ENCODE data around the gene TWF2. TPM values are rescaled to one million over a fixed set of nuclear protein-coding genes. Genes with fewer than 3 reads are reported as not detected.

TWF2 gene
- total and polyA plus RNA-seq, 2 of the 4 experiments (the other 2 are of a cell fraction) = 111 to 145 TPM

GRCh38 chr3:52256159-52256558, 17.2 kb upstream of the TWF2 start:
- no peak overlapping the region for H2AK9ac ChIP-seq (replicated peaks; ENCODE audit: low read depth, low read length, poor library complexity)
- in situ Hi-C loops (cut with MboI; ENCODE audit: low sequenced_read_pairs) = no loop called here
- no peak overlapping the region for H2AK5ac ChIP-seq (ENCODE audit: low read depth, low read length)
- DNase-seq (no peak), ATAC-seq (ENCODE audit: low read depth) (no peak)
- dilution Hi-C loops (cut with HindIII; ENCODE audit: low sequenced_read_pairs, unreplicated experiment) = no loop called here
- H2AFZ ChIP-seq (replicated peaks; ENCODE audit: low read length, poor library complexity) = no peak overlapping the region
- TF ChIP-seq, protein P1, sequence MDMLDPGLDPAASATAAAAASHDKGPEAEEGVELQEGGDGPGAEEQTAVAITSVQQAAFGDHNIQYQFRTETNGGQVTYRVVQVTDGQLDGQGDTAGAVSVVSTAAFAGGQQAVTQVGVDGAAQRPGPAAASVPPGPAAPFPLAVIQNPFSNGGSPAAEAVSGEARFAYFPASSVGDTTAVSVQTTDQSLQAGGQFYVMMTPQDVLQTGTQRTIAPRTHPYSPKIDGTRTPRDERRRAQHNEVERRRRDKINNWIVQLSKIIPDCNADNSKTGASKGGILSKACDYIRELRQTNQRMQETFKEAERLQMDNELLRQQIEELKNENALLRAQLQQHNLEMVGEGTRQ (IDR thresholded peaks at IDR 0.05; ENCODE audit: low read depth, low read length) = no peak
- TF ChIP-seq, protein P2, sequence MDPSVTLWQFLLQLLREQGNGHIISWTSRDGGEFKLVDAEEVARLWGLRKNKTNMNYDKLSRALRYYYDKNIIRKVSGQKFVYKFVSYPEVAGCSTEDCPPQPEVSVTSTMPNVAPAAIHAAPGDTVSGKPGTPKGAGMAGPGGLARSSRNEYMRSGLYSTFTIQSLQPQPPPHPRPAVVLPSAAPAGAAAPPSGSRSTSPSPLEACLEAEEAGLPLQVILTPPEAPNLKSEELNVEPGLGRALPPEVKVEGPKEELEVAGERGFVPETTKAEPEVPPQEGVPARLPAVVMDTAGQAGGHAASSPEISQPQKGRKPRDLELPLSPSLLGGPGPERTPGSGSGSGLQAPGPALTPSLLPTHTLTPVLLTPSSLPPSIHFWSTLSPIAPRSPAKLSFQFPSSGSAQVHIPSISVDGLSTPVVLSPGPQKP (IDR thresholded peaks at IDR 0.05; ENCODE audit: borderline replicate concordance, low read depth, low read length) = no peak
- TF ChIP-seq POLR2A (IDR thresholded peaks at IDR 0.05; ENCODE audit: low read depth, low read length) (no peak), MAFK (IDR thresholded peaks at IDR 0.05; ENCODE audit: low read depth, low read length) (no peak), MAZ (IDR thresholded peaks at IDR 0.05; ENCODE audit: borderline replicate concordance, low read depth, low read length) (no peak), MXI1 (IDR thresholded peaks at IDR 0.05; ENCODE audit: borderline replicate concordance, low read depth, low read length) (no peak), RAD21 (IDR thresholded peaks at IDR 0.05; ENCODE audit: low read length) (no peak), RFX5 (IDR thresholded peaks at IDR 0.05; ENCODE audit: low read depth, low read length) (no peak), CHD1 (IDR thresholded peaks at IDR 0.05; ENCODE audit: low read depth, low read length) (no peak), BHLHE40 (IDR thresholded peaks at IDR 0.05; ENCODE audit: low read depth, low read length) (no peak)
- H3K14ac ChIP-seq (replicated peaks; ENCODE audit: low read depth, low read length) = no peak overlapping the region
- no peak overlapping the region for H3K4ac ChIP-seq (ENCODE audit: low read depth, low read length)
- H3K18ac ChIP-seq (ENCODE audit: low read depth, low read length) = no peak overlapping the region
- intact Hi-C loops (cut with micrococcal nuclease) = no loop called here
- H3K4me1 ChIP-seq (ENCODE audit: control insufficient read depth, insufficient read depth, low read length) = 0 out of 2 replicates have a peak, but pooled peaks cover 2% of the 10 kb centered on the region
- no peak overlapping the region for H3K9ac ChIP-seq (ENCODE audit: low read depth, low read length)
- H2BK15ac ChIP-seq (ENCODE audit: low read depth, low read length) = no peak overlapping the region
- H3K27ac ChIP-seq (ENCODE audit: insufficient read depth, low read length) = no peak overlapping the region
- WGBS, 2 experiments (ENCODE audit: extremely low coverage in 2 of 2, insufficient read length in 1 of 2) = no CpG with 5 or more reads among the region's 3 CpGs
- H2BK20ac ChIP-seq (ENCODE audit: low read depth, low read length) = no peak overlapping the region
- ChIA-PET POLR2A (ENCODE audit: unreplicated experiment) (interaction anchor here (0.5 kb wide), 1 partner anchor 1993 kb away, joined by 4 read pairs; no protein-coding TSS in a partner anchor), CTCF (interaction anchor here (0.6 to 1.1 kb wide), 2 partner anchors 12 to 37 kb away, joined by 3 to 6 read pairs; no protein-coding TSS in a partner anchor)
- H3K36me3 ChIP-seq (ENCODE audit: control insufficient read depth, insufficient read depth, low read length) = peaks cover 59% of the 10 kb centered on the region
- H2BK120ac ChIP-seq (ENCODE audit: low read depth, low read length) = no peak overlapping the region
- no peak overlapping the region for H2BK5ac ChIP-seq (ENCODE audit: low read depth, low read length, poor library complexity, severe bottlenecking)
- no peak overlapping the region for H4K91ac ChIP-seq (ENCODE audit: insufficient read depth, low read depth, low read length)
- no peak overlapping the region for H4K5ac ChIP-seq (ENCODE audit: low read depth, low read length)
- H3K79me1 ChIP-seq (ENCODE audit: low read depth in 1 of 2, low read length in 2 of 2) = peaks cover 12 to 56% of the 10 kb centered on the region in 2 experiments
- H3K56ac ChIP-seq (ENCODE audit: extremely low read depth, insufficient read depth, low read length) = no peak overlapping the region
- H4K20me1 ChIP-seq (ENCODE audit: insufficient read depth, low read length) = peaks cover 23% of the 10 kb centered on the region
- no peaks in the 10 kb centered on the region for H3K27me3 ChIP-seq (ENCODE audit: control insufficient read depth, insufficient read depth, low read length)
- H4K8ac ChIP-seq (ENCODE audit: low read depth in 2 of 2, low read length in 2 of 2) = no peak overlapping the region
- no peak overlapping the region for H3K4me3 ChIP-seq (ENCODE audit: insufficient read depth, low read depth, low read length)
- no peaks in the 10 kb centered on the region for H3K9me3 ChIP-seq (ENCODE audit: control insufficient read depth, insufficient read depth, low read length)
- no TSS peak for BruUV-seq (replicated peaks)
- no peak overlapping the region for H3K23ac ChIP-seq (ENCODE audit: low read depth, low read length)
- H3K4me2 ChIP-seq (ENCODE audit: low read depth, low read length) = no peak overlapping the region
- no peaks in the 10 kb centered on the region for H3K9me1 ChIP-seq (ENCODE audit: insufficient read depth, low read length)
